Measurements from ENCODE around the gene ELFN2.

GRCh38 chr22:37366601-37367000 is 60.7 kb downstream of the ELFN2 start:
- TF ChIP-seq CTCF (IDR thresholded peaks at IDR 0.05) (no peak), POLR2A (IDR thresholded peaks at IDR 0.05) (no peak)

Data from prostate gland (tissue), 2 donors.